DND-41 (cell line): ENCODE data around the gene TNS3.

Experiments
- CTCF ChIP-seq: IDR thresholded peaks from 2 replicates; pipeline ENCODE4 v1.5.1; 2012; ENCODE audit warnings: borderline replicate concordance, low read length, moderate library complexity, mild to moderate bottlenecking; ENCODE audit not compliant: poor library complexity, severe bottlenecking; ENCODE audit errors: extremely low read depth
- EZH2 ChIP-seq: IDR thresholded peaks from 3 replicates; pipeline ENCODE4 v1.6.1; 2012; ENCODE audit warnings: borderline replicate concordance, low read depth, mild to moderate bottlenecking, moderate library complexity, low read length, inconsistent platforms; ENCODE audit not compliant: severe bottlenecking

- TF ChIP-seq CTCF: no peak
- no peak for TF ChIP-seq EZH2
These were observed 256.6 kb downstream of the TNS3 start for GRCh38 chr7:47325337-47325736.
